GM23338 (cell line): ENCODE measurements around the gene HDAC3. TPM values are rescaled to one million over a fixed set of nuclear protein-coding genes. Genes with fewer than 3 reads are reported as not detected.

Experiments
- ATAC-seq: fragments of 200-7000 bp; cut with Tn5 transposase; 3 replicates; pipeline ENCODE4 v1.9.1; 2020
- DNase-seq: peaks from one replicate; pipeline ENCODE4 v3.0.0-alpha.2; 2015; ENCODE audit warnings: low spot score
- H2AFZ ChIP-seq: fragments of 200-600 bp; sonication (generic); 2 replicates; pipeline ENCODE4 v1.8.0; 2016; ENCODE audit warnings: antibody characterized with exemption, mild to moderate bottlenecking, moderate library complexity
- H3F3A ChIP-seq: fragments of 200-600 bp; sonication (generic); replicated peaks from 2 replicates; pipeline ENCODE4 v1.8.0; 2017; ENCODE audit warnings: antibody characterized with exemption, mixed run types, low read depth
- H3K27ac ChIP-seq: fragments of 200-600 bp; sonication (generic); 2 replicates; pipeline ENCODE4 v1.6.1; 2016; ENCODE audit warnings: low read depth
- H3K27me3 ChIP-seq: fragments of 200-600 bp; sonication (generic); 2 replicates; pipeline ENCODE4 v1.8.0; 2016; ENCODE audit warnings: mild to moderate bottlenecking, mixed run types, moderate library complexity; ENCODE audit not compliant: insufficient read depth
- H3K36me3 ChIP-seq: fragments of 200-600 bp; sonication (generic); 2 replicates; pipeline ENCODE4 v1.8.0; 2016; ENCODE audit warnings: mild to moderate bottlenecking; ENCODE audit not compliant: insufficient read depth
- H3K4me1 ChIP-seq: fragments of 200-600 bp; sonication (generic); 2 replicates; pipeline ENCODE4 v1.8.0; 2016; ENCODE audit warnings: mild to moderate bottlenecking, moderate library complexity; ENCODE audit not compliant: insufficient read depth
- H3K4me2 ChIP-seq: fragments of 200-600 bp; sonication (generic); 2 replicates; pipeline ENCODE4 v1.7.1; 2017; ENCODE audit warnings: mixed run types
- H3K4me3 ChIP-seq: fragments of 200-600 bp; sonication (generic); 2 replicates; pipeline ENCODE4 v1.6.1; 2016; ENCODE audit warnings: mixed run types
- H3K79me2 ChIP-seq: fragments of 200-600 bp; sonication (generic); replicated peaks from 2 replicates; pipeline ENCODE4 v1.8.0; 2017; ENCODE audit warnings: mild to moderate bottlenecking; ENCODE audit not compliant: insufficient read depth
- H3K9me2 ChIP-seq: fragments of 200-600 bp; sonication (generic); 2 replicates; pipeline ENCODE4 v1.8.0; 2017; ENCODE audit not compliant: insufficient read depth
- H4K20me1 ChIP-seq: fragments of 200-600 bp; sonication (generic); replicated peaks from 2 replicates; pipeline ENCODE4 v1.8.0; 2017; ENCODE audit warnings: mild to moderate bottlenecking; ENCODE audit not compliant: insufficient read depth
- H3K27ac Mint-ChIP-seq: 2 replicates; pipeline ENCODE4 v1.8.0; 2020; ENCODE audit warnings: inconsistent platforms, mild to moderate bottlenecking, moderate library complexity, mixed read lengths
- H3K27me3 Mint-ChIP-seq: 3 replicates; pipeline ENCODE4 v1.8.0; 2022; ENCODE audit warnings: low read depth, mild to moderate bottlenecking, moderate library complexity, mixed read lengths, inconsistent platforms; ENCODE audit not compliant: insufficient read depth, poor library complexity
- H3K36me3 Mint-ChIP-seq: 3 replicates; pipeline ENCODE4 v1.8.0; 2021; ENCODE audit warnings: low read depth, mild to moderate bottlenecking, inconsistent platforms, moderate library complexity, mixed read lengths
- H3K4me1 Mint-ChIP-seq: 3 replicates; pipeline ENCODE4 v1.8.0; 2020; ENCODE audit warnings: mild to moderate bottlenecking, inconsistent platforms, mixed read lengths
- H3K4me3 Mint-ChIP-seq: 3 replicates; pipeline ENCODE4 v1.8.0; 2021; ENCODE audit warnings: moderate library complexity, mild to moderate bottlenecking, inconsistent platforms, mixed read lengths
- H3K9me3 Mint-ChIP-seq: 3 replicates; pipeline ENCODE4 v1.8.0; 2020; ENCODE audit warnings: moderate library complexity, mild to moderate bottlenecking, inconsistent platforms, mixed read lengths
- CREB1 ChIP-seq: fragments of 250-450 bp; sonication (Bioruptor Pico); IDR thresholded peaks from 2 replicates; pipeline ENCODE4 v1.5.0; 2020; ENCODE audit warnings: low read depth, mild to moderate bottlenecking, moderate library complexity
- CTCF ChIP-seq, 2 experiments: fragments of 200-600 bp in 1 of 2; sonication (generic) in 1 of 2; conservative IDR thresholded peaks; 2 replicates each; pipeline versions ENCODE4 v1.5.1 to v1.6.1; 2016 to 2017; ENCODE audit warnings: antibody characterized with exemption in 2 of 2, low read depth in 2 of 2, mild to moderate bottlenecking in 2 of 2, moderate library complexity in 1 of 2
- EZH2 ChIP-seq: fragments of 200-600 bp; sonication (generic); IDR thresholded peaks from one replicate; pipeline ENCODE4 v1.8.0; 2017; ENCODE audit warnings: antibody characterized with exemption, mild to moderate bottlenecking, low read depth; ENCODE audit not compliant: unreplicated experiment
- EZH2phosphoT487 ChIP-seq: fragments of 200-600 bp; sonication (generic); IDR thresholded peaks from one replicate; pipeline ENCODE4 v1.8.1; 2018; ENCODE audit warnings: antibody characterized with exemption; ENCODE audit not compliant: unreplicated experiment
- JUNB ChIP-seq: IDR thresholded peaks from one replicate; pipeline ENCODE4 v1.6.1; 2016; ENCODE audit warnings: antibody characterized with exemption; ENCODE audit not compliant: unreplicated experiment
- NANOG ChIP-seq: IDR thresholded peaks from 2 replicates; pipeline ENCODE4 v1.6.1; 2016; ENCODE audit warnings: antibody characterized with exemption, borderline replicate concordance
- POLR2AphosphoS5 ChIP-seq: IDR thresholded peaks from 2 replicates; pipeline ENCODE4 v1.6.1; 2016; ENCODE audit warnings: antibody characterized with exemption, low read depth
- REST ChIP-seq: IDR thresholded peaks from one replicate; pipeline ENCODE4 v1.6.1; 2018; ENCODE audit warnings: antibody characterized with exemption; ENCODE audit not compliant: unreplicated experiment
- STAT1 ChIP-seq: IDR thresholded peaks from one replicate; pipeline ENCODE4 v1.6.1; 2016; ENCODE audit warnings: antibody characterized with exemption; ENCODE audit not compliant: unreplicated experiment
- ZNF114 ChIP-seq: fragments of 250-450 bp; sonication (Bioruptor Pico); IDR thresholded peaks from 2 replicates; pipeline ENCODE4 v1.5.0; 2020; ENCODE audit warnings: mild to moderate bottlenecking, moderate library complexity
- ZNF331 ChIP-seq: fragments of 250-450 bp; sonication (Bioruptor Pico); IDR thresholded peaks from 2 replicates; pipeline ENCODE4 v1.5.0; 2020; ENCODE audit warnings: low read depth, mild to moderate bottlenecking, moderate library complexity
- ZNF462 ChIP-seq: fragments of 250-450 bp; sonication (Bioruptor Pico); IDR thresholded peaks from 2 replicates; pipeline ENCODE4 v1.5.0; 2020; ENCODE audit warnings: mild to moderate bottlenecking, moderate library complexity
- polyA plus RNA-seq: library from polyadenylated mRNA; unstranded; fragments of >200 nt; fragmentation: Nextera tagmentation; extraction: Ambion mirVana; gene quantifications from 2 replicates; pipeline ENCODE4 v1.2.1, GENCODE V29; 2016
- total RNA-seq: library from RNA; depleted of rRNA; stranded (reverse); fragments of >200 nt; shearing (Covaris generic); gene quantifications from 2 replicates; pipeline ENCODE4 v1.2.3, GENCODE V29; 2014
- TF ChIP-seq, protein P1 (sequence below): IDR thresholded peaks from 2 replicates; pipeline ENCODE4 v1.6.1; 2016; ENCODE audit warnings: antibody characterized with exemption

HDAC3 gene
- total and polyA plus RNA-seq, 2 experiments from 2014 or later = 59.2 to 90.0 TPM

GRCh38 chr5:141590127-141590526, 46.5 kb downstream of the HDAC3 start:
- H3K79me2 ChIP-seq = peaks cover 58% of the 10 kb centered on the region
- no peaks in the 10 kb centered on the region for H3K4me1 ChIP-seq
- H2AFZ ChIP-seq = no peak overlapping the region
- no peak overlapping the region for H3K27ac Mint-ChIP-seq
- H3K27me3 Mint-ChIP-seq = no peaks in the 10 kb centered on the region
- no peak for ATAC-seq
- TF ChIP-seq POLR2AphosphoS5 (no peak), REST (no peak), NANOG (no peak), CTCF (conservative IDR thresholded peaks at IDR 0.05; ENCODE audit: low read depth in 2 of 2) (no peak), ZNF331 (CRISPR knock-in tag) (no peak), STAT1 (no peak), CREB1 (no peak), ZNF114 (no peak), EZH2 (no peak), EZH2phosphoT487 (no peak), ZNF462 (CRISPR knock-in tag) (no peak), JUNB (no peak)
- TF ChIP-seq, protein P1, sequence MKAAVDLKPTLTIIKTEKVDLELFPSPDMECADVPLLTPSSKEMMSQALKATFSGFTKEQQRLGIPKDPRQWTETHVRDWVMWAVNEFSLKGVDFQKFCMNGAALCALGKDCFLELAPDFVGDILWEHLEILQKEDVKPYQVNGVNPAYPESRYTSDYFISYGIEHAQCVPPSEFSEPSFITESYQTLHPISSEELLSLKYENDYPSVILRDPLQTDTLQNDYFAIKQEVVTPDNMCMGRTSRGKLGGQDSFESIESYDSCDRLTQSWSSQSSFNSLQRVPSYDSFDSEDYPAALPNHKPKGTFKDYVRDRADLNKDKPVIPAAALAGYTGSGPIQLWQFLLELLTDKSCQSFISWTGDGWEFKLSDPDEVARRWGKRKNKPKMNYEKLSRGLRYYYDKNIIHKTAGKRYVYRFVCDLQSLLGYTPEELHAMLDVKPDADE = no peak
- no peak overlapping the region for H3K4me2 ChIP-seq
- peaks cover 9% of the 10 kb centered on the region; the same call in 2 of the 3 replicates for H3K36me3 Mint-ChIP-seq
- DNase-seq = no peak
- 0 out of 2 replicates have a peak, but pooled peaks cover 6% of the 10 kb centered on the region for H3F3A ChIP-seq
- no peaks in the 10 kb centered on the region for H3K4me1 Mint-ChIP-seq
- H4K20me1 ChIP-seq = peaks cover 18% of the 10 kb centered on the region
- no peaks in the 10 kb centered on the region for H3K9me2 ChIP-seq
- no peaks in the 10 kb centered on the region for H3K27me3 ChIP-seq
- no peak overlapping the region for H3K4me3 Mint-ChIP-seq
- H3K4me3 ChIP-seq = no peak overlapping the region
- no peak overlapping the region for H3K27ac ChIP-seq
- H3K9me3 Mint-ChIP-seq = no peaks in the 10 kb centered on the region; the same call in 2 of the 3 replicates
- peaks cover 10% of the 10 kb centered on the region; the same call in 1 of the 2 replicates for H3K36me3 ChIP-seq
